Lower leg skin (tissue), 4 donors: ENCODE data around the gene DNAH10. TPM values are rescaled to one million over a fixed set of nuclear protein-coding genes. Genes with fewer than 3 reads are reported as not detected.

Experiments
- DNase-seq, 2 donors: peaks; one replicate each; pipeline ENCODE4 v3.0.0-alpha.2; 2019; ENCODE audit warnings: low spot score in 2 of 2
- H3K4me3 ChIP-seq: fragments of 200-600 bp; sonication (generic); 2 replicates; pipeline ENCODE4 v1.5.1; 2017; ENCODE audit warnings: mild to moderate bottlenecking, low read depth; ENCODE audit not compliant: poor library complexity, severe bottlenecking
- CTCF ChIP-seq, 3 donors: fragments of 450-650 bp; IDR thresholded peaks; one replicate each; pipeline ENCODE4 v1.5.1; 2016; ENCODE audit warnings: antibody characterized with exemption in 3 of 3, mild to moderate bottlenecking in 3 of 3, moderate library complexity in 2 of 3
- POLR2A ChIP-seq, 2 donors: fragments of 450-650 bp; IDR thresholded peaks; one replicate each; pipeline ENCODE4 v1.6.1; 2016 to 2017; ENCODE audit warnings: antibody characterized with exemption in 2 of 2, mild to moderate bottlenecking in 1 of 2, moderate library complexity in 1 of 2
- WGBS, 2 donors: methylation state at CpG; one replicate each; pipeline ENCODE4 v1.1.5; 2018; 5-methylcytosine and 5-hydroxymethylcytosine counted together
- intact Hi-C: fragments of 100-400 bp; cut with DNase I; formaldehyde crosslinking; loops from one replicate; pipeline ENCODE4 v1.15.0; 2023; ENCODE audit warnings: low total_unique reads
- total RNA-seq, 4 donors: library from RNA; depleted of rRNA; stranded (reverse); fragments of >200 nt; gene quantifications; one replicate each; pipeline ENCODE4 v1.1.0, GENCODE V29; 2016

The DNAH10 gene
- total RNA-seq, 4 donors from 2014 or later, result 0.02 to 0.27 (median 0.06) TPM; not detected in 1

GRCh38 chr12:123715195-123715594 lies 46.9 kb upstream of the DNAH10 start:
- no peak for DNase-seq
- intact Hi-C loops, result no loop called here
- 60 to 64% methylated on average over 2 of the region's 2 CpGs for WGBS, 2 donors
- no peak overlapping the region for H3K4me3 ChIP-seq
- TF ChIP-seq CTCF (IDR thresholded peaks at IDR 0.05) (no peak), POLR2A (IDR thresholded peaks at IDR 0.05) (no peak)

- TF ChIP-seq POLR2A (IDR thresholded peaks at IDR 0.05) (no peak), CTCF (IDR thresholded peaks at IDR 0.05) (no peak)
- DNase-seq, result no peak
- intact Hi-C loops, result no loop called here
- 93 to 95% methylated on average over 3 of the region's 3 CpGs for WGBS, 2 donors
- H3K4me3 ChIP-seq, result no peak overlapping the region
Measured at GRCh38 chr12:123717350-123717749, 44.8 kb upstream of the DNAH10 start.

- TF ChIP-seq CTCF (IDR thresholded peaks at IDR 0.05) (no peak), POLR2A (IDR thresholded peaks at IDR 0.05) (no peak)
- H3K4me3 ChIP-seq, result no peak overlapping the region
- no peak for DNase-seq
- intact Hi-C loops, result no loop called here
- 89 to 94% methylated on average over 5 of the region's 5 CpGs for WGBS, 2 donors
Measured at GRCh38 chr12:123720141-123720814, 41.8 kb upstream of the DNAH10 start.

- intact Hi-C loops, result no loop called here
- TF ChIP-seq CTCF (IDR thresholded peaks at IDR 0.05), result no peak
- TF ChIP-seq POLR2A (IDR thresholded peaks at IDR 0.05), result no peak
- H3K4me3 ChIP-seq, result no peak overlapping the region
- 100% methylated on average over 2 of the region's 2 CpGs for whole genome bisulfite sequencing, 2 donors
- no peak for DNase-seq
Measured at GRCh38 chr12:123721245-123721644, 40.9 kb upstream of the DNAH10 start.

GRCh38 chr12:123723011-123723410 lies 39.1 kb upstream of the DNAH10 start:
- intact Hi-C loops, result no loop called here
- no peak overlapping the region for H3K4me3 ChIP-seq
- 78 to 93% methylated on average over 8 of the region's 8 CpGs for WGBS, 2 donors
- no peak for DNase-seq
- no peak for TF ChIP-seq CTCF (IDR thresholded peaks at IDR 0.05)
- TF ChIP-seq POLR2A (IDR thresholded peaks at IDR 0.05), result no peak

GRCh38 chr12:123723765-123724164 lies 38.3 kb upstream of the DNAH10 start:
- no peak for DNase-seq
- intact Hi-C loops, result no loop called here
- no peak for TF ChIP-seq POLR2A (IDR thresholded peaks at IDR 0.05)
- no peak for TF ChIP-seq CTCF (IDR thresholded peaks at IDR 0.05)
- H3K4me3 ChIP-seq, result no peak overlapping the region
- WGBS, 2 donors, result 81 to 87% methylated on average over 5 of the region's 5 CpGs
